AG04450 (cell line): ENCODE results near the gene FHIT. TPM values are rescaled to one million over a fixed set of nuclear protein-coding genes. Genes with fewer than 3 reads are reported as not detected.

Experiments
- CTCF ChIA-PET: fragments of 300-600, 350-600 bp; formaldehyde crosslinking; extraction: SDS; loops from one replicate; lab custom pipeline; 2022; ENCODE audit warnings: antibody characterized with exemption, inconsistent platforms; lab: Charles Lee
- POLR2A ChIA-PET: fragments of 350-600 bp; formaldehyde crosslinking; extraction: SDS; loops from one replicate; lab custom pipeline; 2021; ENCODE audit warnings: antibody characterized with exemption, inconsistent platforms; lab: Yijun Ruan, JAX
- DNase-seq: peaks from one replicate; pipeline ENCODE4 v3.0.0-alpha.2; 2011; ENCODE audit warnings: low read depth, low spot score
- H3K27ac ChIP-seq: one replicate; pipeline ENCODE4 v1.5.1; 2012; ENCODE audit warnings: low read depth, low read length, control low read depth
- H3K27me3 ChIP-seq: one replicate; pipeline ENCODE4 v1.6.0; 2012; ENCODE audit warnings: low read length; ENCODE audit not compliant: control insufficient read depth, insufficient read depth
- H3K4me3 ChIP-seq: 2 replicates; pipeline ENCODE4 v1.5.1; 2011; ENCODE audit warnings: mild to moderate bottlenecking, low read depth, low read length, control low read depth
- H3K9me3 ChIP-seq: 2 replicates; pipeline ENCODE4 v1.5.1; 2012; ENCODE audit warnings: low read length; ENCODE audit not compliant: control insufficient read depth, insufficient read depth
- CTCF ChIP-seq: IDR thresholded peaks from 2 replicates; pipeline ENCODE4 v1.5.1; 2011; ENCODE audit warnings: low read depth, low read length, control low read depth, inconsistent platforms
- polyA plus RNA-seq: library from polyadenylated mRNA; depleted of rRNA; stranded (reverse); fragments of >200 nt; gene quantifications from 2 replicates; pipeline ENCODE4 v1.2.3, GENCODE V29; 2011

The FHIT gene
- polyA plus RNA-seq, 1 experiment: 0.17 TPM

GRCh38 chr3:61117045-61117898 lies 134.0 kb downstream of the FHIT start:
- Histone ChIP-seq H3K9me3 (no peaks in the 10 kb centered on the region), H3K4me3 (no peak overlapping the region), H3K27me3 (no peaks in the 10 kb centered on the region), H3K27ac (no peak overlapping the region)
- DNase-seq: no peak
- ChIA-PET CTCF (no interaction called here), POLR2A (no interaction called here)
- no peak for TF ChIP-seq CTCF

GRCh38 chr3:61114316-61114953 lies 136.8 kb downstream of the FHIT start:
- no peak for DNase-seq
- ChIA-PET CTCF (no interaction called here), POLR2A (no interaction called here)

GRCh38 chr3:61111825-61112224 lies 139.4 kb downstream of the FHIT start:
- no peak for TF ChIP-seq CTCF
- ChIA-PET POLR2A (no interaction called here), CTCF (no interaction called here)
- Histone ChIP-seq H3K27me3 (no peaks in the 10 kb centered on the region), H3K9me3 (no peaks in the 10 kb centered on the region), H3K27ac (no peak overlapping the region), H3K4me3 (no peak overlapping the region)
- no peak for DNase-seq

More at GRCh38 chr3:61114316-61114953, 136.8 kb downstream of the FHIT start:
- Histone ChIP-seq H3K9me3 (no peaks in the 10 kb centered on the region), H3K27ac (no peak overlapping the region), H3K27me3 (no peaks in the 10 kb centered on the region), H3K4me3 (no peak overlapping the region)
- TF ChIP-seq CTCF: no peak

GRCh38 chr3:61110576-61110975 lies 140.7 kb downstream of the FHIT start:
- no peaks in the 10 kb centered on the region for H3K9me3 ChIP-seq
- H3K4me3 ChIP-seq: no peak overlapping the region
- TF ChIP-seq CTCF: no peak
- ChIA-PET CTCF (interaction anchor here (1.0 kb wide), 1 partner anchor 223 kb away, joined by 3 read pairs; no protein-coding TSS in a partner anchor), POLR2A (no interaction called here)
- no peak overlapping the region for H3K27ac ChIP-seq
- no peaks in the 10 kb centered on the region for H3K27me3 ChIP-seq
- DNase-seq: no peak
